Stimulated activated CD4-positive, alpha-beta T cell treated with anti-CD3 and anti-CD28 coated beads, Interleukin-2, amount 100 ng/mL, for 48 hours (primary cell): Measurements from ENCODE around the gene SLC22A23.

ENCODE experiments used
- DNase-seq, 2 donors: peaks; one replicate each; pipeline ENCODE4 v3.0.0-alpha.2; 2020

The SLC22A23 gene

GRCh38 chr6:3280866-3281465 is 175.9 kb downstream of the SLC22A23 start:
- no peak for DNase-seq

- DNase-seq = no peak
These were observed 176.8 kb downstream of the SLC22A23 start for GRCh38 chr6:3280091-3280490.

- DNase-seq = no peak
These were observed 178.2 kb downstream of the SLC22A23 start for GRCh38 chr6:3278691-3279090.

- no peak for DNase-seq
These were observed 178.9 kb downstream of the SLC22A23 start for GRCh38 chr6:3277851-3278416.

GRCh38 chr6:3277251-3277650 is 179.6 kb downstream of the SLC22A23 start:
- no peak for DNase-seq

GRCh38 chr6:3276174-3277167 is 180.4 kb downstream of the SLC22A23 start:
- DNase-seq = no peak

- DNase-seq = no peak
These were observed 182.9 kb downstream of the SLC22A23 start for GRCh38 chr6:3273707-3274521.

GRCh38 chr6:3272911-3273547 is 183.8 kb downstream of the SLC22A23 start:
- no peak for DNase-seq

- DNase-seq = no peak
These were observed 185.1 kb downstream of the SLC22A23 start for GRCh38 chr6:3271756-3272155.

GRCh38 chr6:3270258-3270657 is 186.6 kb downstream of the SLC22A23 start:
- DNase-seq = no peak

- DNase-seq = no peak
These were observed 187.4 kb downstream of the SLC22A23 start for GRCh38 chr6:3269281-3269975.

- no peak for DNase-seq
These were observed 188.2 kb downstream of the SLC22A23 start for GRCh38 chr6:3268680-3269079.

- DNase-seq = no peak
These were observed 189.7 kb downstream of the SLC22A23 start for GRCh38 chr6:3267162-3267561.

- DNase-seq = no peak
These were observed 190.7 kb downstream of the SLC22A23 start for GRCh38 chr6:3266170-3266569.

GRCh38 chr6:3265671-3266070 is 191.2 kb downstream of the SLC22A23 start:
- no peak for DNase-seq

GRCh38 chr6:3264356-3264755 is 192.5 kb downstream of the SLC22A23 start:
- DNase-seq = no peak

- no peak for DNase-seq
These were observed 193.8 kb downstream of the SLC22A23 start for GRCh38 chr6:3263096-3263495.

GRCh38 chr6:3261921-3262320 is 194.9 kb downstream of the SLC22A23 start:
- no peak for DNase-seq

GRCh38 chr6:3261518-3261820 is 195.4 kb downstream of the SLC22A23 start:
- DNase-seq = no peak

- no peak for DNase-seq
These were observed 195.9 kb downstream of the SLC22A23 start for GRCh38 chr6:3260772-3261517.

- no peak for DNase-seq
These were observed 196.6 kb downstream of the SLC22A23 start for GRCh38 chr6:3260296-3260695.
